Progenitor cell of endocrine pancreas (in vitro differentiated cells): ENCODE measurements around the gene SLC26A8. TPM values are rescaled to one million over a fixed set of nuclear protein-coding genes. Genes with fewer than 3 reads are reported as not detected.
"Not testable (repeated sequence)": the region's sequence is repeated elsewhere in the genome, so short reads cannot be mapped to it uniquely, and the experiment has no call there.

Experiments used
- DNase-seq: peaks from one replicate; pipeline ENCODE4 v3.0.0; 2021; ENCODE audit warnings: low spot score; ENCODE audit not compliant: unreplicated experiment
- H3K27ac Mint-ChIP-seq: 2 replicates; pipeline ENCODE4 v1.8.0; 2021; ENCODE audit warnings: mild to moderate bottlenecking, moderate library complexity, mixed read lengths
- H3K27me3 Mint-ChIP-seq: 2 replicates; pipeline ENCODE4 v1.8.0; 2021; ENCODE audit warnings: mixed read lengths
- H3K36me3 Mint-ChIP-seq: 2 replicates; pipeline ENCODE4 v1.8.0; 2022; ENCODE audit warnings: mixed read lengths; ENCODE audit not compliant: insufficient read depth
- H3K4me1 Mint-ChIP-seq: 2 replicates; pipeline ENCODE4 v1.8.0; 2021; ENCODE audit warnings: low read depth, mixed read lengths
- H3K4me3 Mint-ChIP-seq: 2 replicates; pipeline ENCODE4 v1.8.0; 2021; ENCODE audit warnings: low read depth, mild to moderate bottlenecking, moderate library complexity, mixed read lengths
- H3K9me3 Mint-ChIP-seq: 2 replicates; pipeline ENCODE4 v1.8.0; 2021; ENCODE audit warnings: low read depth, mixed read lengths
- CTCF ChIP-seq: fragments of 200-600 bp; sonication (generic); IDR thresholded peaks from one replicate; pipeline ENCODE4 v1.5.0; 2021; ENCODE audit warnings: antibody characterized with exemption, mild to moderate bottlenecking; ENCODE audit not compliant: unreplicated experiment
- total RNA-seq: library from RNA; stranded (reverse); gene quantifications from 2 replicates; pipeline ENCODE4 v1.2.1, GENCODE V29; 2021

The SLC26A8 gene
- total RNA-seq, 1 donor from 2014 or later = not detected

GRCh38 chr6:35936681-35937359 is 87.6 kb downstream of the SLC26A8 start:
- Mint-ChIP-seq H3K4me1 (no peaks in the 10 kb centered on the region), H3K27me3 (no peaks in the 10 kb centered on the region), H3K27ac (no peak overlapping the region), H3K4me3 (no peak overlapping the region), H3K9me3 (peaks cover 23% of the 10 kb centered on the region), H3K36me3 (no peaks in the 10 kb centered on the region)
- no peak for TF ChIP-seq CTCF
- DNase-seq = no peak

GRCh38 chr6:35935469-35935868 is 89.0 kb downstream of the SLC26A8 start:
- Mint-ChIP-seq H3K27me3 (peaks cover 6% of the 10 kb centered on the region), H3K4me1 (peaks cover 4% of the 10 kb centered on the region), H3K4me3 (no peak overlapping the region), H3K27ac (no peak overlapping the region), H3K36me3 (no peaks in the 10 kb centered on the region), H3K9me3 (peaks cover 15% of the 10 kb centered on the region)
- no peak for TF ChIP-seq CTCF
- DNase-seq = no peak

- TF ChIP-seq CTCF = no peak
- H3K9me3 Mint-ChIP-seq = peaks cover 6% of the 10 kb centered on the region
Observed at GRCh38 chr6:35933844-35934243, 90.6 kb downstream of the SLC26A8 start.

GRCh38 chr6:35931873-35932272 is 92.6 kb downstream of the SLC26A8 start:
- not testable (repeated sequence) for H3K27me3 Mint-ChIP-seq, H3K4me3 Mint-ChIP-seq, H3K27ac Mint-ChIP-seq, H3K9me3 Mint-ChIP-seq, H3K36me3 Mint-ChIP-seq, DNase-seq, H3K4me1 Mint-ChIP-seq

More at GRCh38 chr6:35933844-35934243, 90.6 kb downstream of the SLC26A8 start:
- no peak for DNase-seq
- Mint-ChIP-seq H3K4me1 (peaks cover 4% of the 10 kb centered on the region), H3K27me3 (peaks cover 9% of the 10 kb centered on the region), H3K36me3 (no peaks in the 10 kb centered on the region), H3K4me3 (no peak overlapping the region), H3K27ac (no peak overlapping the region)

- H3K36me3 Mint-ChIP-seq = no peaks in the 10 kb centered on the region
- H3K27me3 Mint-ChIP-seq = peaks cover 9% of the 10 kb centered on the region
- peaks cover 11% of the 10 kb centered on the region for H3K4me1 Mint-ChIP-seq
- H3K4me3 Mint-ChIP-seq = peak overlapping the region; percentile 36
- H3K9me3 Mint-ChIP-seq = no peaks in the 10 kb centered on the region
- no peak for TF ChIP-seq CTCF
- DNase-seq = peak; percentile 11
- no peak overlapping the region for H3K27ac Mint-ChIP-seq
Observed at GRCh38 chr6:35931120-35931561, 93.3 kb downstream of the SLC26A8 start.

- Mint-ChIP-seq H3K9me3 (no peaks in the 10 kb centered on the region), H3K36me3 (no peaks in the 10 kb centered on the region), H3K4me1 (peaks cover 13% of the 10 kb centered on the region), H3K4me3 (no peak overlapping the region), H3K27me3 (peaks cover 9% of the 10 kb centered on the region), H3K27ac (no peak overlapping the region)
- no peak for TF ChIP-seq CTCF
- no peak for DNase-seq
Observed at GRCh38 chr6:35929601-35930000, 94.8 kb downstream of the SLC26A8 start.
